HCT116 (cell line): Measurements from ENCODE around the gene SH3TC1. TPM values are rescaled to one million over a fixed set of nuclear protein-coding genes. Genes with fewer than 3 reads are reported as not detected.

ENCODE experiments used
- ATAC-seq: fragments of 200-7000 bp; cut with Tn5 transposase; 2 replicates; pipeline ENCODE4 v1.9.1; 2020; ENCODE audit warnings: mild to moderate bottlenecking, moderate library complexity
- BruUV-seq: library from RNA; stranded (reverse); fragments of 400-500 nt; replicated peaks from 2 replicates; lab custom pipeline; 2021; lab: Mats Ljungman, UMichigan
- CTCF ChIA-PET: fragments of 300-600 bp; sonication (Branson Sonifier 250); formaldehyde crosslinking; loops from one replicate; lab custom pipeline; 2021; ENCODE audit warnings: antibody characterized with exemption; lab: Charles Lee
- POLR2A ChIA-PET: fragments of 300-600, 350-600 bp; sonication (Branson Sonifier 250); formaldehyde crosslinking; loops from one replicate; lab custom pipeline; 2021; ENCODE audit warnings: antibody characterized with exemption; lab: Charles Lee
- RAD21 ChIA-PET, 2 experiments: fragments of 300-600 bp; sonication (Branson Sonifier 250); formaldehyde crosslinking; loops; one replicate each; lab custom pipeline; 2023; ENCODE audit warnings: low total read pairs in 2 of 2; ENCODE audit not compliant: uncharacterized antibody in 2 of 2, unreplicated experiment in 2 of 2, low non-redundant PET in 1 of 2; lab: Charles Lee
- DNase-seq: peaks from one replicate; pipeline ENCODE4 v3.0.0-alpha.2; 2010; ENCODE audit warnings: low read depth, low spot score
- H2AFZ ChIP-seq: fragments of 200-600 bp; shearing (Covaris generic), sonication (generic); 2 replicates; pipeline ENCODE4 v1.6.1; 2017; ENCODE audit warnings: low read depth, mixed run types, mixed read lengths, antibody characterized with exemption, low read length; ENCODE audit not compliant: poor library complexity, severe bottlenecking
- H3K27ac ChIP-seq: 2 replicates; pipeline ENCODE4 v1.5.1; 2012; ENCODE audit warnings: low read depth, low read length
- H3K27me3 ChIP-seq: fragments of 200-600 bp; sonication (generic); 2 replicates; pipeline ENCODE4 v1.6.1; 2016; ENCODE audit warnings: mixed run types, low read length, mixed read lengths; ENCODE audit not compliant: insufficient read depth
- H3K36me3 ChIP-seq, 2 experiments: fragments of 200-500 bp in 1 of 2; fragments of 200-600 bp in 1 of 2; sonication (Bioruptor generic) in 1 of 2; sonication (generic) in 1 of 2; 2 replicates each; pipeline versions ENCODE4 v1.5.1 to v1.6.1; 2014 to 2016; ENCODE audit warnings: low read length in 2 of 2, inconsistent platforms in 1 of 2, mixed read lengths in 1 of 2, mixed run types in 1 of 2; ENCODE audit not compliant: insufficient read depth in 2 of 2, control insufficient read depth in 1 of 2
- H3K4me1 ChIP-seq, 2 experiments: fragments of 200-600 bp in 1 of 2; sonication (generic) in 1 of 2; 2 replicates each; pipeline versions ENCODE4 v1.5.1 to v1.6.1; 2012 to 2017; ENCODE audit warnings: low read length in 2 of 2, inconsistent platforms in 1 of 2, mild to moderate bottlenecking in 1 of 2, mixed read lengths in 1 of 2, mixed run types in 1 of 2, moderate library complexity in 1 of 2; ENCODE audit not compliant: insufficient read depth in 2 of 2, control insufficient read depth in 1 of 2
- H3K4me2 ChIP-seq: fragments of 200-600 bp; sonication (generic); 2 replicates; pipeline ENCODE4 v1.6.1; 2017; ENCODE audit warnings: mixed run types, low read length, mixed read lengths
- H3K4me3 ChIP-seq, 2 experiments: fragments of 200-600 bp in 1 of 2; sonication (generic) in 1 of 2; replicated peaks in 1 of 2; 2 replicates each; pipeline ENCODE4 v1.5.1; 2011 to 2016; ENCODE audit warnings: low read length in 2 of 2, control low read depth in 1 of 2, low read depth in 1 of 2, mild to moderate bottlenecking in 1 of 2, mixed read lengths in 1 of 2, mixed run types in 1 of 2
- H3K79me2 ChIP-seq: fragments of 200-600 bp; sonication (generic); 2 replicates; pipeline ENCODE4 v1.6.1; 2017; ENCODE audit warnings: mild to moderate bottlenecking, mixed run types, low read length, moderate library complexity, mixed read lengths; ENCODE audit not compliant: insufficient read depth
- H3K9ac ChIP-seq: fragments of 200-600 bp; sonication (generic); 2 replicates; pipeline ENCODE4 v1.6.1; 2016; ENCODE audit warnings: low read length, mixed read lengths
- H3K9me2 ChIP-seq: fragments of 200-600 bp; sonication (generic), shearing (Covaris generic); 2 replicates; pipeline ENCODE4 v1.6.1; 2017; ENCODE audit warnings: mixed run types, mild to moderate bottlenecking, moderate library complexity; ENCODE audit not compliant: insufficient read depth
- H3K9me3 ChIP-seq, 2 experiments: fragments of 200-500 bp in 1 of 2; fragments of 200-600 bp in 1 of 2; sonication (Bioruptor generic) in 1 of 2; sonication (generic) in 1 of 2; 2 replicates each; pipeline ENCODE4 v1.6.1; 2014 to 2017; ENCODE audit warnings: low read length in 2 of 2, mixed read lengths in 2 of 2, inconsistent platforms in 1 of 2, low read depth in 1 of 2, mild to moderate bottlenecking in 1 of 2, mixed run types in 1 of 2, moderate library complexity in 1 of 2; ENCODE audit not compliant: control insufficient read depth in 1 of 2, insufficient read depth in 1 of 2
- H4K20me1 ChIP-seq: fragments of 200-600 bp; sonication (generic), shearing (Covaris generic); 2 replicates; pipeline ENCODE4 v1.6.1; 2017; ENCODE audit warnings: mixed run types, mild to moderate bottlenecking, moderate library complexity; ENCODE audit not compliant: insufficient read depth
- CBX3 ChIP-seq: IDR thresholded peaks from 2 replicates; pipeline ENCODE4 v1.6.1; 2012; ENCODE audit warnings: low read depth
- CTCF ChIP-seq, 3 experiments: fragments of 200-600 bp in 1 of 3; sonication (generic) in 1 of 3; IDR thresholded peaks in 2 of 3; conservative IDR thresholded peaks in 1 of 3; 2 replicates each; pipeline ENCODE4 v1.5.1; 2012 to 2017; ENCODE audit warnings: low read depth in 2 of 3, low read length in 2 of 3, antibody characterized with exemption in 1 of 3, borderline replicate concordance in 1 of 3, control low read depth in 1 of 3, mild to moderate bottlenecking in 1 of 3, mixed read lengths in 1 of 3, mixed run types in 1 of 3, moderate library complexity in 1 of 3; ENCODE audit not compliant: insufficient read depth in 1 of 3
- ELF1 ChIP-seq: IDR thresholded peaks from 2 replicates; pipeline ENCODE4 v1.6.1; 2012; ENCODE audit warnings: low read depth, borderline replicate concordance
- FOSL1 ChIP-seq: IDR thresholded peaks from 2 replicates; pipeline ENCODE4 v1.6.1; 2012; ENCODE audit warnings: low read depth
- JUND ChIP-seq: IDR thresholded peaks from 2 replicates; pipeline ENCODE4 v1.6.1; 2012
- POLR2A ChIP-seq: IDR thresholded peaks from 2 replicates; pipeline ENCODE4 v1.7.0; 2011; ENCODE audit warnings: borderline replicate concordance; ENCODE audit not compliant: insufficient read depth, insufficient read length; ENCODE audit errors: extremely low read depth
- REST ChIP-seq: IDR thresholded peaks from 2 replicates; pipeline ENCODE4 v1.6.1; 2012; ENCODE audit warnings: low read depth
- SIN3A ChIP-seq: IDR thresholded peaks from 2 replicates; pipeline ENCODE4 v1.6.1; 2012; ENCODE audit warnings: low read depth
- SP1 ChIP-seq: IDR thresholded peaks from 2 replicates; pipeline ENCODE4 v1.6.1; 2012; ENCODE audit warnings: low read depth
- intact Hi-C: fragments of 100-400 bp; cut with micrococcal nuclease; formaldehyde crosslinking; loops from 2 replicates; pipeline ENCODE4 v1.10.0; 2022
- total RNA-seq: library from RNA; stranded (reverse); gene quantifications from one replicate; pipeline ENCODE4 v1.2.1, GENCODE V29; 2021; ENCODE audit not compliant: unreplicated experiment

SH3TC1 gene
- total RNA-seq, 1 experiment from 2014 or later, result 12.5 TPM

GRCh38 chr4:8239661-8240060, 40.6 kb downstream of the SH3TC1 start:
- ChIA-PET POLR2A (no interaction called here), RAD21 (no interaction called here), CTCF (no interaction called here)
- Histone ChIP-seq H4K20me1 (no peaks in the 10 kb centered on the region), H3K4me1 (peaks cover 6 to 10% of the 10 kb centered on the region in 2 experiments; a peak in 3 of 4 replicates), H3K36me3 (no peaks in the 10 kb centered on the region), H3K4me3 (no peak overlapping the region), H3K9ac (no peak overlapping the region), H3K27ac (no peak overlapping the region), H3K9me2 (no peaks in the 10 kb centered on the region)
- intact Hi-C loops, result loop anchor here (2.0 to 10.0 kb wide), 2 partner anchors 63 to 355 kb away; partner anchors contain the start of gene CPZ
- no peak for ATAC-seq
- no peak for TF ChIP-seq FOSL1
- no peak for TF ChIP-seq POLR2A
- TF ChIP-seq SIN3A, result no peak
- TF ChIP-seq CTCF (IDR thresholded peaks at IDR 0.05 in 2 of 3, conservative IDR thresholded peaks at IDR 0.05 in 1 of 3; ENCODE audit: borderline replicate concordance in 1 of 3, insufficient read depth in 1 of 3, low read depth in 2 of 3, low read length in 2 of 3), result no peak
- TF ChIP-seq, all 23 proteins: peak for 0
- no peaks in the 10 kb centered on the region for H3K27me3 ChIP-seq
- H3K79me2 ChIP-seq, result no peaks in the 10 kb centered on the region
- no peak overlapping the region for H3K4me2 ChIP-seq
- no TSS peak for BruUV-seq
- no peaks in the 10 kb centered on the region for H3K9me3 ChIP-seq
- no peak for DNase-seq
- no peak overlapping the region for H2AFZ ChIP-seq

GRCh38 chr4:8240211-8241041, 41.3 kb downstream of the SH3TC1 start:
- no peaks in the 10 kb centered on the region for H3K9me2 ChIP-seq
- intact Hi-C loops, result loop anchor here (10.0 kb wide), 1 partner anchor 354 kb away; the partner anchor contains the start of gene CPZ
- H3K9ac ChIP-seq, result no peak overlapping the region
- ChIA-PET CTCF (interaction anchor here (0.8 to 1.2 kb wide), 3 partner anchors 64 to 170 kb away, joined by 4 to 8 read pairs (median 4); no protein-coding TSS in a partner anchor), RAD21 (no interaction called here), POLR2A (no interaction called here)
- no TSS peak for BruUV-seq
- no peak overlapping the region for H3K27ac ChIP-seq
- no peak overlapping the region for H3K4me3 ChIP-seq
- no peaks in the 10 kb centered on the region for H4K20me1 ChIP-seq
- ATAC-seq, result no peak
- no peak overlapping the region for H2AFZ ChIP-seq
- no peak for DNase-seq
- H3K36me3 ChIP-seq, result no peaks in the 10 kb centered on the region
- no peak overlapping the region for H3K4me2 ChIP-seq
- no peaks in the 10 kb centered on the region for H3K79me2 ChIP-seq
- no peaks in the 10 kb centered on the region for H3K27me3 ChIP-seq
- TF ChIP-seq JUND (no peak), SP1 (no peak), POLR2A (no peak), FOSL1 (no peak), ELF1 (no peak), REST (no peak), CBX3 (no peak)
- H3K9me3 ChIP-seq, result no peaks in the 10 kb centered on the region
- H3K4me1 ChIP-seq, result peaks cover 6 to 10% of the 10 kb centered on the region in 2 experiments; a peak in 3 of 4 replicates
